WTC11 (cell line): Measurements from ENCODE around the gene ACY1.

ENCODE experiments used
- TCF7 ChIP-seq: sonication (generic); formaldehyde crosslinking; IDR thresholded peaks from 2 replicates; pipeline ENCODE4 v1.8.0; 2022; ENCODE audit warnings: mild to moderate bottlenecking, low read depth, missing genetic modification reagents, moderate library complexity
- ZNF396 ChIP-seq: fragments of 250-450 bp; sonication (Bioruptor Pico); IDR thresholded peaks from 2 replicates; pipeline ENCODE4 v1.8.0; 2021; ENCODE audit warnings: mild to moderate bottlenecking, moderate library complexity, borderline replicate concordance
- TF ChIP-seq, protein P1 (sequence below): fragments of 200-600 bp; IDR thresholded peaks from 2 replicates; pipeline ENCODE4 v1.8.0; 2022; ENCODE audit warnings: antibody characterized with exemption

GRCh38 chr3:51945926-51946705 is 37.2 kb upstream of the ACY1 start:
- TF ChIP-seq, protein P1, sequence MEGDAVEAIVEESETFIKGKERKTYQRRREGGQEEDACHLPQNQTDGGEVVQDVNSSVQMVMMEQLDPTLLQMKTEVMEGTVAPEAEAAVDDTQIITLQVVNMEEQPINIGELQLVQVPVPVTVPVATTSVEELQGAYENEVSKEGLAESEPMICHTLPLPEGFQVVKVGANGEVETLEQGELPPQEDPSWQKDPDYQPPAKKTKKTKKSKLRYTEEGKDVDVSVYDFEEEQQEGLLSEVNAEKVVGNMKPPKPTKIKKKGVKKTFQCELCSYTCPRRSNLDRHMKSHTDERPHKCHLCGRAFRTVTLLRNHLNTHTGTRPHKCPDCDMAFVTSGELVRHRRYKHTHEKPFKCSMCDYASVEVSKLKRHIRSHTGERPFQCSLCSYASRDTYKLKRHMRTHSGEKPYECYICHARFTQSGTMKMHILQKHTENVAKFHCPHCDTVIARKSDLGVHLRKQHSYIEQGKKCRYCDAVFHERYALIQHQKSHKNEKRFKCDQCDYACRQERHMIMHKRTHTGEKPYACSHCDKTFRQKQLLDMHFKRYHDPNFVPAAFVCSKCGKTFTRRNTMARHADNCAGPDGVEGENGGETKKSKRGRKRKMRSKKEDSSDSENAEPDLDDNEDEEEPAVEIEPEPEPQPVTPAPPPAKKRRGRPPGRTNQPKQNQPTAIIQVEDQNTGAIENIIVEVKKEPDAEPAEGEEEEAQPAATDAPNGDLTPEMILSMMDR, result no peak
- TF ChIP-seq TCF7 (no peak), ZNF396 (CRISPR knock-in tag) (no peak)
